Measurements from ENCODE around the gene BORCS6. TPM values are rescaled to one million over a fixed set of nuclear protein-coding genes. Genes with fewer than 3 reads are reported as not detected.

BORCS6 gene
- total and polyA plus RNA-seq, 2 donors (not counting 1 experiment from before 2014, with no cell fraction given), result 9.7 to 20.2 TPM

GRCh38 chr17:8234361-8235270 is 44.6 kb upstream of the BORCS6 start:
- intact Hi-C loops (cut with micrococcal nuclease), result no loop called here
- TF ChIP-seq EZH2 (IDR thresholded peaks at IDR 0.05; ENCODE audit: borderline replicate concordance, insufficient read depth, low read depth, low read length, poor library complexity, severe bottlenecking), result no peak
- no peak for TF ChIP-seq CTCF (IDR thresholded peaks at IDR 0.05)
- ATAC-seq (ENCODE audit: low read depth) (no peak), DNase-seq (no peak)
- CTCF ChIA-PET, result interaction anchor here (1.3 to 1.7 kb wide), 3 partner anchors 9 to 66 kb away, joined by 3 to 8 read pairs (median 4); partner anchors contain the start of gene CTC1
- Histone ChIP-seq H3K36me3 (replicated peaks in 1 of 2; ENCODE audit: control extremely low read depth in 1 of 2, control insufficient read depth in 1 of 2, extremely low read depth in 1 of 2, insufficient read depth in 2 of 2, low read length in 1 of 2) (peaks cover 5 to 97% of the 10 kb centered on the region in 2 experiments), H3K9me3 (ENCODE audit: control extremely low read depth in 1 of 3, control insufficient read depth in 2 of 3, insufficient read depth in 1 of 3, low read length in 2 of 3) (no peaks in the 10 kb centered on the region), H4K20me1 (ENCODE audit: control insufficient read depth, insufficient read depth, low read length, poor library complexity, severe bottlenecking) (peaks cover 84% of the 10 kb centered on the region), H3K4me3 (ENCODE audit: control extremely low read depth in 1 of 5, extremely low read depth in 1 of 5, insufficient read depth in 1 of 5, low read depth in 2 of 5, low read length in 4 of 5) (no peak overlapping the region), H3K79me2 (ENCODE audit: control insufficient read depth, insufficient read depth, low read length) (peaks cover 65% of the 10 kb centered on the region), H3K4me2 (replicated peaks; ENCODE audit: low read depth, low read length, poor library complexity, severe bottlenecking) (no peak overlapping the region), H3K27me3 (replicated peaks in 1 of 4; ENCODE audit: control extremely low read depth in 1 of 4, control insufficient read depth in 3 of 4, insufficient read depth in 4 of 4, low read length in 3 of 4) (no peaks in the 10 kb centered on the region), H3K4me1 (ENCODE audit: control insufficient read depth in 2 of 2, insufficient read depth in 2 of 2, low read length in 2 of 2) (no peaks in the 10 kb centered on the region), H2AFZ (ENCODE audit: insufficient read depth, low read depth, low read length, poor library complexity, severe bottlenecking) (no peak overlapping the region), H3K9ac (ENCODE audit: low read length) (no peak overlapping the region), H3K27ac (ENCODE audit: low read length in 2 of 2) (no peak overlapping the region)
- no peaks in the 10 kb centered on the region for H3K27me3 Mint-ChIP-seq
- POLR2A ChIA-PET, result interaction anchor here (0.6 to 1.3 kb wide), 2 partner anchors 13 to 24 kb away, joined by 3 to 8 read pairs; partner anchors contain the start of gene AURKB
- no peaks in the 10 kb centered on the region for H3K9me3 Mint-ChIP-seq (ENCODE audit: insufficient read depth)
- no peak overlapping the region for H3K4me3 Mint-ChIP-seq
- H3K27ac Mint-ChIP-seq, result no peak overlapping the region
- H3K4me1 Mint-ChIP-seq, result peaks cover under 1% of the 10 kb centered on the region
- 97% methylated on average over 15 of the region's 21 CpGs for WGBS (ENCODE audit: insufficient coverage)

- 97% methylated on average over 10 of the region's 10 CpGs for WGBS (ENCODE audit: insufficient coverage)
- Histone ChIP-seq H4K20me1 (ENCODE audit: control insufficient read depth, insufficient read depth, low read length, poor library complexity, severe bottlenecking) (peaks cover 85% of the 10 kb centered on the region), H3K9ac (ENCODE audit: low read length) (no peak overlapping the region), H3K9me3 (ENCODE audit: control extremely low read depth in 1 of 3, control insufficient read depth in 2 of 3, insufficient read depth in 1 of 3, low read length in 2 of 3) (no peaks in the 10 kb centered on the region), H3K36me3 (replicated peaks in 1 of 2; ENCODE audit: control extremely low read depth in 1 of 2, control insufficient read depth in 1 of 2, extremely low read depth in 1 of 2, insufficient read depth in 2 of 2, low read length in 1 of 2) (peaks cover 0 to 98% of the 10 kb centered on the region in 2 experiments), H3K27ac (ENCODE audit: low read length in 2 of 2) (no peak overlapping the region), H3K4me3 (ENCODE audit: control extremely low read depth in 1 of 5, extremely low read depth in 1 of 5, insufficient read depth in 1 of 5, low read depth in 2 of 5, low read length in 4 of 5) (no peak overlapping the region), H3K27me3 (replicated peaks in 1 of 4; ENCODE audit: control extremely low read depth in 1 of 4, control insufficient read depth in 3 of 4, insufficient read depth in 4 of 4, low read length in 3 of 4) (no peaks in the 10 kb centered on the region), H3K4me1 (ENCODE audit: control insufficient read depth in 2 of 2, insufficient read depth in 2 of 2, low read length in 2 of 2) (peaks cover 5 to 8% of the 10 kb centered on the region in 2 donors), H3K79me2 (ENCODE audit: control insufficient read depth, insufficient read depth, low read length) (peaks cover 41% of the 10 kb centered on the region), H3K4me2 (replicated peaks; ENCODE audit: low read depth, low read length, poor library complexity, severe bottlenecking) (no peak overlapping the region), H2AFZ (ENCODE audit: insufficient read depth, low read depth, low read length, poor library complexity, severe bottlenecking) (no peak overlapping the region)
- H3K27ac Mint-ChIP-seq, result no peak overlapping the region
- intact Hi-C loops (cut with micrococcal nuclease), result no loop called here
- DNase-seq (no peak), ATAC-seq (ENCODE audit: low read depth) (no peak)
- ChIA-PET CTCF (interaction anchor here (1.1 kb wide), 1 partner anchor 12 kb away, joined by 3 read pairs; no protein-coding TSS in a partner anchor), POLR2A (no interaction called here)
- H3K4me3 Mint-ChIP-seq, result no peak overlapping the region
- peaks cover 9% of the 10 kb centered on the region for H3K4me1 Mint-ChIP-seq
- no peak for TF ChIP-seq CTCF (IDR thresholded peaks at IDR 0.05)
- no peak for TF ChIP-seq EZH2 (IDR thresholded peaks at IDR 0.05; ENCODE audit: borderline replicate concordance, insufficient read depth, low read depth, low read length, poor library complexity, severe bottlenecking)
- H3K27me3 Mint-ChIP-seq, result no peaks in the 10 kb centered on the region
- no peaks in the 10 kb centered on the region for H3K9me3 Mint-ChIP-seq (ENCODE audit: insufficient read depth)
Observed at GRCh38 chr17:8231701-8232100, 41.7 kb upstream of the BORCS6 start.
